SK-N-SH (cell line): Measurements from ENCODE around the gene CLDN14. TPM values are rescaled to one million over a fixed set of nuclear protein-coding genes. Genes with fewer than 3 reads are reported as not detected.
A peak's percentile ranks its signal among the peaks of the same experiment; 100 is the strongest.

ENCODE experiments used
- CTCF ChIA-PET: fragments of 300-600, 350-600 bp; formaldehyde crosslinking; extraction: SDS; loops from one replicate; lab custom pipeline; 2021; lab: Yijun Ruan, JAX
- POLR2A ChIA-PET: fragments of 350-600 bp; sonication (Branson Sonifier 250); formaldehyde crosslinking; extraction: SDS; loops from one replicate; lab custom pipeline; 2020; ENCODE audit warnings: antibody characterized with exemption, inconsistent platforms; lab: Yijun Ruan, JAX
- DNase-seq: peaks from one replicate; pipeline ENCODE4 v3.0.0; 2012
- H2AFZ ChIP-seq: fragments of 200-600 bp; sonication (generic); 2 replicates; pipeline ENCODE4 v1.8.1; 2016; ENCODE audit warnings: antibody characterized with exemption, mild to moderate bottlenecking, low read depth
- H3F3A ChIP-seq: fragments of 200-600 bp; sonication (generic); replicated peaks from 2 replicates; pipeline ENCODE3; 2016; ENCODE audit warnings: antibody characterized with exemption, mild to moderate bottlenecking; ENCODE audit not compliant: insufficient read depth
- H3K27ac ChIP-seq, 2 experiments: fragments of 200-500 bp in 1 of 2; fragments of 200-600 bp in 1 of 2; sonication (Bioruptor generic) in 1 of 2; sonication (generic), shearing (Covaris generic) in 1 of 2; 2 replicates each; pipeline versions ENCODE4 v1.5.1 to v1.6.1; 2014 to 2016; ENCODE audit warnings: low read depth in 2 of 2, inconsistent platforms in 1 of 2, low read length in 1 of 2, mild to moderate bottlenecking in 1 of 2, mixed read lengths in 1 of 2
- H3K27me3 ChIP-seq: fragments of 200-600 bp; sonication (generic), shearing (Covaris generic); 2 replicates; pipeline ENCODE4 v1.6.1; 2016; ENCODE audit warnings: mixed run types; ENCODE audit not compliant: insufficient read depth
- H3K36me3 ChIP-seq, 2 experiments: fragments of 200-500 bp in 1 of 2; fragments of 200-600 bp in 1 of 2; sonication (Bioruptor generic) in 1 of 2; sonication (generic) in 1 of 2; replicated peaks in 1 of 2; 2 replicates each; pipeline versions ENCODE3 to v1.5.1; 2014 to 2016; ENCODE audit warnings: low read length in 1 of 2, mild to moderate bottlenecking in 1 of 2; ENCODE audit not compliant: insufficient read depth in 2 of 2, control insufficient read depth in 1 of 2
- H3K4me1 ChIP-seq, 2 experiments: fragments of 200-500 bp in 1 of 2; fragments of 200-600 bp in 1 of 2; sonication (Bioruptor generic) in 1 of 2; sonication (generic), shearing (Covaris generic) in 1 of 2; 2 replicates each; pipeline versions ENCODE4 v1.5.1 to v1.6.1; 2014 to 2016; ENCODE audit warnings: low read depth in 1 of 2, low read length in 1 of 2, mixed run types in 1 of 2; ENCODE audit not compliant: insufficient read depth in 2 of 2, control insufficient read depth in 1 of 2
- H3K4me2 ChIP-seq: fragments of 200-600 bp; sonication (generic), shearing (Covaris generic); 2 replicates; pipeline ENCODE4 v1.6.1; 2017; ENCODE audit warnings: mixed run types
- H3K4me3 ChIP-seq, 2 experiments: fragments of 200-500 bp in 1 of 2; fragments of 200-600 bp in 1 of 2; sonication (Bioruptor generic) in 1 of 2; sonication (generic), shearing (Covaris generic) in 1 of 2; 2 replicates each; pipeline versions ENCODE4 v1.5.1 to v1.8.1; 2014 to 2016; ENCODE audit warnings: low read depth in 2 of 2, inconsistent platforms in 1 of 2, low read length in 1 of 2, mild to moderate bottlenecking in 1 of 2, mixed read lengths in 1 of 2, moderate library complexity in 1 of 2
- H3K79me2 ChIP-seq: fragments of 200-600 bp; sonication (generic); 2 replicates; pipeline ENCODE4 v1.8.1; 2017; ENCODE audit warnings: mild to moderate bottlenecking; ENCODE audit not compliant: insufficient read depth
- H3K9ac ChIP-seq: fragments of 200-600 bp; sonication (generic); 2 replicates; pipeline ENCODE4 v1.6.1; 2017; ENCODE audit warnings: mixed run types
- H3K9me2 ChIP-seq: fragments of 200-600 bp; sonication (generic); 2 replicates; pipeline ENCODE4 v1.6.1; 2017; ENCODE audit warnings: mixed run types
- H3K9me3 ChIP-seq: fragments of 200-600 bp; sonication (generic); 2 replicates; pipeline ENCODE4 v1.6.1; 2017; ENCODE audit warnings: mixed run types, mild to moderate bottlenecking, moderate library complexity
- H4K20me1 ChIP-seq: fragments of 200-600 bp; sonication (generic); 2 replicates; pipeline ENCODE4 v1.6.1; 2017; ENCODE audit warnings: mild to moderate bottlenecking, mixed run types; ENCODE audit not compliant: insufficient read depth
- CHD2 ChIP-seq: fragments of 150-350 bp; IDR thresholded peaks from 2 replicates; pipeline ENCODE4 v1.6.1; 2018; ENCODE audit warnings: low read length; ENCODE audit not compliant: partially characterized antibody
- CTCF ChIP-seq: fragments of 200-600 bp; sonication (generic); IDR thresholded peaks from 2 replicates; pipeline ENCODE4 v1.6.1; 2017; ENCODE audit warnings: antibody characterized with exemption, mild to moderate bottlenecking, moderate library complexity
- EP300 ChIP-seq, 2 experiments: IDR thresholded peaks; 2 replicates each; pipeline versions ENCODE4 v1.4.0 to v1.6.1; 2012; ENCODE audit warnings: borderline replicate concordance in 1 of 2, low read depth in 1 of 2, low read length in 1 of 2
- FOXJ3 ChIP-seq: sonication (generic); formaldehyde crosslinking; IDR thresholded peaks from 2 replicates; pipeline ENCODE4 v1.5.1; 2020; ENCODE audit warnings: mild to moderate bottlenecking, missing genetic modification reagents
- GABPA ChIP-seq: IDR thresholded peaks from 2 replicates; pipeline ENCODE4 v1.4.0; 2012; ENCODE audit warnings: low read depth, mild to moderate bottlenecking
- IRF3 ChIP-seq: fragments of 150-350 bp; IDR thresholded peaks from 2 replicates; pipeline ENCODE4 v1.6.1; 2016; ENCODE audit warnings: mild to moderate bottlenecking, low read depth, low read length
- JUND ChIP-seq: IDR thresholded peaks from 2 replicates; pipeline ENCODE4 v1.4.0; 2012
- MAX ChIP-seq: IDR thresholded peaks from 2 replicates; pipeline ENCODE4 v1.4.0; 2012; ENCODE audit warnings: low read depth
- NRF1 ChIP-seq: IDR thresholded peaks from 2 replicates; pipeline ENCODE4 v1.6.1; 2012; ENCODE audit warnings: low read depth, mild to moderate bottlenecking, low read length
- PBX3 ChIP-seq: IDR thresholded peaks from 2 replicates; pipeline ENCODE4; 2012
- POLR2AphosphoS5 ChIP-seq: IDR thresholded peaks from 2 replicates; pipeline ENCODE4 v1.6.1; 2012; ENCODE audit warnings: low read depth, low read length
- RAD21 ChIP-seq: IDR thresholded peaks from 2 replicates; pipeline ENCODE4 v1.6.1; 2012; ENCODE audit warnings: mild to moderate bottlenecking, low read length
- RCOR1 ChIP-seq: fragments of 150-350 bp; IDR thresholded peaks from 2 replicates; pipeline ENCODE4 v1.6.1; 2017; ENCODE audit warnings: antibody characterized with exemption, low read length
- RFX5 ChIP-seq: IDR thresholded peaks from 2 replicates; pipeline ENCODE4 v1.6.1; 2012; ENCODE audit warnings: mild to moderate bottlenecking, improper control_type of control experiment, low read length
- RXRA ChIP-seq: IDR thresholded peaks from 2 replicates; pipeline ENCODE4 v1.4.0; 2012; ENCODE audit warnings: low read depth, mild to moderate bottlenecking, borderline replicate concordance
- SIN3A ChIP-seq: IDR thresholded peaks from 2 replicates; pipeline ENCODE4 v1.6.1; 2012; ENCODE audit warnings: low read depth, mild to moderate bottlenecking, low read length, moderate library complexity, borderline replicate concordance
- SMC3 ChIP-seq: IDR thresholded peaks from 2 replicates; pipeline ENCODE4 v1.6.1; 2012; ENCODE audit warnings: low read depth, low read length, improper control_type of control experiment
- TAF1 ChIP-seq: IDR thresholded peaks from 2 replicates; pipeline ENCODE4 v1.6.1; 2012; ENCODE audit warnings: low read depth, mild to moderate bottlenecking, low read length, moderate library complexity, borderline replicate concordance
- TEAD4 ChIP-seq: IDR thresholded peaks from 2 replicates; pipeline ENCODE4 v1.4.0; 2012; ENCODE audit warnings: mild to moderate bottlenecking, borderline replicate concordance; ENCODE audit not compliant: insufficient read depth
- USF1 ChIP-seq: IDR thresholded peaks from 2 replicates; pipeline ENCODE4 v1.4.0; 2012; ENCODE audit warnings: low read depth, borderline replicate concordance
- WGBS: methylation state at CpG from one replicate; pipeline ENCODE4 v1.1.6; 2017; ENCODE audit warnings: low lambda C conversion rate; 5-methylcytosine and 5-hydroxymethylcytosine counted together
- polyA plus RNA-seq, 3 experiments: library from polyadenylated mRNA; depleted of rRNA; stranded (reverse); fragments of >200 nt; gene quantifications; 2 replicates each; pipeline ENCODE4 v1.2.3, GENCODE V29; 2012

Gene CLDN14
- polyA plus RNA-seq, 1 of the 3 experiments (the other 2 are of a cell fraction), result not detected

- Histone ChIP-seq H3K36me3 (peaks cover 0 to 5% of the 10 kb centered on the region in 2 experiments), H3K27me3 (no peaks in the 10 kb centered on the region), H2AFZ (0 out of 2 replicates have a peak overlapping the region, but pooled peaks have one; percentile 16), H3K4me3 (no peak overlapping the region), H3K9ac (no peak overlapping the region), H3F3A (no peaks in the 10 kb centered on the region), H3K79me2 (no peaks in the 10 kb centered on the region), H3K4me1 (no peaks in the 10 kb centered on the region), H3K9me2 (no peaks in the 10 kb centered on the region), H3K9me3 (no peaks in the 10 kb centered on the region), H3K4me2 (no peak overlapping the region), H3K27ac (no peak overlapping the region), H4K20me1 (no peaks in the 10 kb centered on the region)
- WGBS, result 73% methylated on average over 10 of the region's 10 CpGs
- ChIA-PET CTCF (interaction anchor here (0.6 kb wide), 2 partner anchors 58 to 119 kb away, joined by 3 read pairs; no protein-coding TSS in a partner anchor), POLR2A (no interaction called here)
- TF ChIP-seq RAD21, result no peak
- TF ChIP-seq SMC3, result no peak
- no peak for TF ChIP-seq EP300 (IDR thresholded peaks at IDR 0.05; ENCODE audit: borderline replicate concordance in 1 of 2, low read depth in 1 of 2, low read length in 1 of 2)
- no peak for TF ChIP-seq SIN3A
- no peak for TF ChIP-seq RFX5
- no peak for TF ChIP-seq JUND
- TF ChIP-seq FOXJ3 (CRISPR knock-in tag), result no peak
- TF ChIP-seq TEAD4, result no peak
- TF ChIP-seq GABPA, result no peak
- TF ChIP-seq NRF1, result no peak
- TF ChIP-seq USF1, result no peak
- TF ChIP-seq TAF1, result no peak
- no peak for TF ChIP-seq CTCF
- TF ChIP-seq MAX, result no peak
- TF ChIP-seq CHD2, result no peak
- TF ChIP-seq RCOR1, result no peak
- no peak for DNase-seq
Measured at GRCh38 chr21:36446301-36446700, 33.6 kb downstream of the CLDN14 start.

GRCh38 chr21:36441715-36442114, 38.2 kb downstream of the CLDN14 start:
- peaks cover 10% of the 10 kb centered on the region for H3F3A ChIP-seq

More at GRCh38 chr21:36441715-36442114, 38.2 kb downstream of the CLDN14 start:
- H3K27ac ChIP-seq, result no peak overlapping the region
- no peaks in the 10 kb centered on the region for H3K27me3 ChIP-seq
- H3K4me2 ChIP-seq, result no peak overlapping the region
- H3K4me1 ChIP-seq, result 0 out of 4 replicates have a peak, but pooled peaks cover 0 to 4% of the 10 kb centered on the region in 2 experiments
- POLR2A ChIA-PET, result no interaction called here
- TF ChIP-seq JUND, result no peak
- no peak for TF ChIP-seq NRF1
- TF ChIP-seq IRF3, result no peak
- TF ChIP-seq FOXJ3 (CRISPR knock-in tag), result no peak
- no peak for TF ChIP-seq RXRA
- TF ChIP-seq GABPA, result no peak
- no peak for TF ChIP-seq POLR2AphosphoS5
- TF ChIP-seq RCOR1, result no peak
- TF ChIP-seq PBX3, result no peak
- TF ChIP-seq, all 33 proteins: peak for 0
- H3K9ac ChIP-seq, result no peak overlapping the region
- H2AFZ ChIP-seq, result no peak overlapping the region
- no peaks in the 10 kb centered on the region for H3K79me2 ChIP-seq
- H4K20me1 ChIP-seq, result no peaks in the 10 kb centered on the region
- H3K9me3 ChIP-seq, result no peaks in the 10 kb centered on the region
- peaks cover 0 to 5% of the 10 kb centered on the region in 2 experiments for H3K36me3 ChIP-seq
- CTCF ChIA-PET, result no interaction called here
- DNase-seq, result no peak
- WGBS, result 87% methylated on average over 6 of the region's 6 CpGs
- no peak overlapping the region for H3K4me3 ChIP-seq
- H3K9me2 ChIP-seq, result no peaks in the 10 kb centered on the region
